SW 1271 (cell line): ENCODE measurements around the gene SORL1-AS1.
"Not testable (repeated sequence)": the region's sequence is repeated elsewhere in the genome, so short reads cannot be mapped to it uniquely, and the experiment has no call there.

Source experiments
- DNase-seq, 2 experiments: peaks; one replicate each; lab custom pipeline; 2025; lab: John Stamatoyannopoulos, UW

SORL1-AS1 gene

DNA sequence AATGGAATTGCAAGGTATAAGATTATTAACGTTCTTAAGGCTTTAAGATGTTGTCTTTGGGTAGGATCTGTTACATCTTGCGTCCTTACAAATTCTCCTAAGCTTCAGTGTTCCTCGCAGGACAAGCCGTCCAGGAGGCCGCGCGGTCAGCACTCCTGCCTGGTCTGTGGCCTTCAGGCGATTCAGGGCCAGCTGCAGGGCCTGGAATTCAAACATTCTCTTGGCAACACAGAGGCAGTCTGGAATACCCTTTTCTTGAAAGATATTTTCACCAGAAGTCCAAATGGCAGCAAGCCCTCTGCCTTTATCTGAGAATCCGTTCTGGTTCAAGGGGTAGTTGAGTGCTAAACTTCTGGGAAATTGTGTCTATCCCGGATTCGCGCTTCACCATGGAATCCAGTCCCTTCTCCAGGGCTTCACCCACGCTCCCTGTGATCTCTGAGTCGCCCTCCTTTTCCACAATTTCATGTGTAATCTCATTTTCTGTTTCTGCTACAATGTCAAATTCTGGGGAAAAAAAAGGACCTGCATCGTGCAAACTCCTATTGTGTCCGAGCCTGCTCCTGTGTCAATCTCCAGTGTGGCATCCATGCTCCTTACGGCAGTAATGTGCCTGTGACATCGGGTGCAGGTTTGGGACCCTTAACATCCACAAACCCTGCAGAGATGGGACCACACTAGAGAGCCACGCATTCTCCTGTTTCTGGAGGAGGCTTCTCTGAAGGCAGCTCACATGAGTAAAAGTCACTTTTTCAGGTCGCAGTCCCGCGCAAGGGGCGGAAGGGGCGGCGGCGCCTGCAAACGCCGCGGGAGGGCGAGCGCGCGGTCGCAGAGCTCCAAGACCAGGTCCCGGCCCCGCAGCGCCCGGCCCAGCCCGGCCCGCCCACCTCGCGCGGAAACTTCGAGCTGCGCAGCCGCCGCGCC, 26.0 kb downstream of the SORL1-AS1 start:
- DNase-seq: no peak

DNA sequence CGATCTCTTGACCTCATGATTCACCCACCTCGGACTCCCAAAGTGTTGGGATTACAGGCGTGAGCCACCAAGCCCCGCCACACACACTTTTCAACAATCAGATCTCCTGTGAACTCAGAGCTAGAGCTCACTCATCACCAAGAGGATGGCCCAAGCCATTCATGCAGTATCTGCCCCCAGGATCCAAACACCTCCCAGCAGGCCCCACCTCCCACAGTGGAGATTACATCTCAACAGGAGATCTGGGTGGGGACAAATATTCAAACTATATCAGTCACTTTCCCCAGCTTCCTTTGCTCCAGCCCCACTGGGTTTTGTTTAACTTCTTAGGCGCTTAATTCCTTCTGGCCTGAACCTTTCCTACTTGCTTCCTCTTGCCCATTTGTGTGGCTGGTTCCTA, 26.9 kb downstream of the SORL1-AS1 start:
- DNase-seq: no peak

DNA sequence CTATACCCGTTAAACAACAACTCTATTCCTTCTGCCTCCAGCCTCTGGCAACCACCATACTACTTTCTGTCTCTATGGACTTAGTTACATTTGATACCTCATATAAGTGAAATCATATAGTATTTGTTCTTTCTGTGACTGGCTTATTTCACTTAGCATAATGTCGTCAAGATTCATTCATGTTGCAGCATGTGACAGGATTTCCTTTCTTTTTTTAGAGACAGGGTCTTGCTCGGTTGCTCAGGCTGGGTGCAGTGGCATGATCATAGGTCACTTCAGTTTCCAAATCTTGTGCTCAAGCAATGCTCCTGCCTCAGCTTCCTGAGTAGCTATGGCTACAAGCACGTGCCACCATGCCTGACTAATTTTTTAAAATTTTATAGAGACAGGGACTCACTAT, 30.1 kb downstream of the SORL1-AS1 start:
- no peak for DNase-seq

DNA sequence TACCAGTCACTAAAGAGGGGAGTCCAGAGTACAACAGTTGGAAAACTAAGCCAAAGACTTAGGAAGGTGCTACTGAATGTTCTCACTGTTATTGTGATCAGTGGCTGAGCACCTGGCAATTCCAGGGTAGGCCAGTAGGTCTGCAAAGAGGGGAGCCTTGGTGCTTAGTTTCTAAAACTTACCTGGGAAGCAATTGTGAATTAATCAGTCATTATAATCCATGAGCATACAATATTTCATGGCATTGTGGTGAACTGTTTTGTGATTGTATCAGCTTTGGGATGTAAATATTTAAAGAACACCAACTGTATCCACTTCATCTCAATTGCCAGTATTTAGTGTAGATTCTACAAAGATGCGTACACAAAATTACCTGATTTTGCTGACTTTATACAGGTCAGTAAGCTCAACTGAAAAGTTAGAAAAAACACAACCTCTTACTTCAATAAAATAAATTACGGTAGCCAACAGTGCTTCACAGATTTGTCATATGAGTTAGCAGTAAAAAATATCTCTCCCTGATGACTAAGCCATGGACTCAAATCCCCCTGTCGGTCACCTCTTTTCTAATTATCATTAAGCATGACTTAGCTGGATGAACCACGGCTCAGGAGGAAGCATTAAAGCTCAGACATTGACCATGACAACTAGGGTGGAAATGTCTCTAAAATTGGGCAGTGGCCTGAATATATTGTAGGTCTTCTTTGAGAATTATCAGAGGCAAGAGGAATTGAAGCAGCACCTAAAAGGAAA, 31.4 kb downstream of the SORL1-AS1 start:
- no peak for DNase-seq

DNA sequence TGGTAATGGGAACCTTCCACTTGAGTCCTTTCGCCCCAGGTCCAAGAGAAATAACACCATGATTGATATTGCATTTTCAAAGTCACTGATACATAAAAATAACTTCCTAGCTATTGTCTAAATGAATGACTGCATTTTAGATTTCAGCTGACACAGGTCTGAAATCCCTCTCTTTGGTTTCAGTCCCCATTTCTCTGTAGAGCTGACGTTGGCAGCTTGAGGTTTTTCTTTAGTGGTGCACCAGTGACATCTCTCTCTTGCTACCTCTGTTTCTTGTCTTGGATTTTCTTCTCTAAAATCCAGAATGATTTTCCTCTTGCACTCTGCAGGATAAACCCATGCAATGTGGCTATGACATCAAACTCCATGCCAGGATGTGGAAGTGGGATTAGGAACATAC, 32.4 kb downstream of the SORL1-AS1 start:
- DNase-seq: no peak

DNA sequence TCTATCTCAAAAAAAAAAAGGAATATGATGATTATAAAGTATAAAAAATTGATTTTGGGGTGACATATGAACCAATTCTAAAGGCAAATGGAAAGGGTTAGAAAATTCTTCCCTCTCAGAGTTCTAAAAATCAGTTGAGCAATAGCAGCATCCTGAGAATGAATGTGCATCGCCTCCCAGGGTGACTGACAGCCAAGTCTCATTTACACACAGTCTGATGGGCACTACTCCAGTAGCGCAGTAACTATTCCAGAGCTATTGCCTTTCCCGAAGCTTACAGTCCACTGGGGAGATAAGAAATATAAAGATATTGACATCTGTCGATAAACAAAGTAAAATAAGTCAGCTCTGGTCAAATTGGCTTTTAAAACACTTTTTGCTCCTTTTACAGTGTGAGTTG, 32.9 kb downstream of the SORL1-AS1 start:
- no peak for DNase-seq

DNA sequence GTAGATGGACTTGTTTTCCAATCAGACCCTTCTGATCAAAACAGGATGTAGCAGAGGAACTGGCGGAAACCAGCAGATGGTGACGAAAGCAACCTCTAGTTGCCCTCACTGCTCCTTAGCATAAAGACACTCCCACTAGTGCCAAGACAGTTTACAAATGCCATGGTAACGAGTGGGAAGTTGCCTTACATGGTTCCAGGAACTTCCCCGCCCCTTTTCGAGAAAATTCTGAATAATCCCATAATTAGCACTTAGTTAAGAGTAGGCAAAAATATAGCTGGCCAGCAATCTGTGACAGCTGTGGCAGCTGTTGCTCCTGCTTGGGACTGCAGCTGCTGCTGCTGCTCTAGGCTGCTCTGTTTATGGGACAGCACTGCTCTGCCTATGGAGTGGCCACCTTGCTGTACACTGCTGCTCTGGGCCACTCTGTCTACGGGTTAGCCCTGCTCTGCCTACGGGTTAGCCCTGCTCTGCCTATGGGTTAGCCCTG, 34.1 kb downstream of the SORL1-AS1 start:
- DNase-seq: no peak

DNA sequence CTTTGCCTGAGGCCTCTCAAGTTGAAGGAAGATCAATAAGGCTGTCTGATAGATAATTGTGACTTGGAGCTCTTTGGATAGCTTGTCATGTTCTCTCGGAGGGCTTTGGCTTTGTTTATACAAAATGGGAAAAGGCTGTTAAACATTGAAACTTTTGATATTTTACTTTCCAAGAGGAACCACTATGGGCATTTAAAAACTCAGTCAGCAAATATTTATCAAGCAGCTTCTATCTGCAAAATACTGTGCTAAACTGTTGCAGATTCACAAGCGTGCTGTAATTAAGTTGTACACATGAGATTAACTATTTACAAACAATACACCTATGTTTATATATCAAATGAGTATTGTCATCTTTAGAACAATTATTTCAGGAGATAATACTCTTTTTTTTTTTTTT, 35.2 kb downstream of the SORL1-AS1 start:
- no peak for DNase-seq

DNA sequence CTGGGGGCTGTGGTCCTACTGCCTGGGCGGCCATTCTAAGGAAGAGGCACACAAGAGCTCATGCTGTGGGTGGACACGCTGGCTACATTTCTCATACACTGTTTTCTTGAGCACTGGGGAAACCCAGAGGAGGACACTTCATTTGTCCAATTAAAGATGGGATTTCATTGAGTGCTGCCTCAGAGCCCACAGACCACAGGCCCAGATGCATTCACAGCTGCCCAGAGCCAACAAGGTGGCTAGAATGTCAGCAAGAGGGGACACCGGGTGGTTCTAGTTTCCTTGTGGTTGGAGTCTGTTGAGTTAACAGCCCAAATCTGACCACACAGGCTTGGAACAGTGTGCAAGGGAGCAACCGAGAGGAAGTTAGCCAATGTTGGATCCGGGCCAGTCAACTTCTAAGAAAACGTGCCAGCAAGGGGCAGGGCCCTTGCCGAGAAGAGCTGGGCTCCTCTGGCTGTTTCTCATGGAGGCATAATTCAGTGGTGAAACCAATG, 35.7 kb downstream of the SORL1-AS1 start:
- no peak for DNase-seq

DNA sequence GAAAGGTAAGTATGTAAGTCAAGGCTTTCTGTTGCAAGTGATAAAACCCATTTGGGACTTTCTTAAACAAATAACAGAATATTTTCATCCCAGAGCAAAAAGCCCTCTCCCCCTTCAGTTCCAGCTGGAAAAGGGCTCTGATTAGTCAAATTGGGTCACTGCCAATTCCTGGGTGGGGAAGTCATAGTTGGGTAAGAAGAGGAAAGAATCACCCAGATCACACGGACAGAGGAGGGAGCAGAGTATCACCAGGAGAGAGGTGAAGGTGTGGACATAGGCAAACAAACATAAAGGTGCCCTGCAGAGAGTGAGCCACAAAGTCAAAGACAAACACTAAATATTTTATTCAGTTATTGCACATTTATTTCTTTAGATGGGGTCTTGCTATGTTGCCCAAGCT, 36.9 kb downstream of the SORL1-AS1 start:
- DNase-seq: no peak

DNA sequence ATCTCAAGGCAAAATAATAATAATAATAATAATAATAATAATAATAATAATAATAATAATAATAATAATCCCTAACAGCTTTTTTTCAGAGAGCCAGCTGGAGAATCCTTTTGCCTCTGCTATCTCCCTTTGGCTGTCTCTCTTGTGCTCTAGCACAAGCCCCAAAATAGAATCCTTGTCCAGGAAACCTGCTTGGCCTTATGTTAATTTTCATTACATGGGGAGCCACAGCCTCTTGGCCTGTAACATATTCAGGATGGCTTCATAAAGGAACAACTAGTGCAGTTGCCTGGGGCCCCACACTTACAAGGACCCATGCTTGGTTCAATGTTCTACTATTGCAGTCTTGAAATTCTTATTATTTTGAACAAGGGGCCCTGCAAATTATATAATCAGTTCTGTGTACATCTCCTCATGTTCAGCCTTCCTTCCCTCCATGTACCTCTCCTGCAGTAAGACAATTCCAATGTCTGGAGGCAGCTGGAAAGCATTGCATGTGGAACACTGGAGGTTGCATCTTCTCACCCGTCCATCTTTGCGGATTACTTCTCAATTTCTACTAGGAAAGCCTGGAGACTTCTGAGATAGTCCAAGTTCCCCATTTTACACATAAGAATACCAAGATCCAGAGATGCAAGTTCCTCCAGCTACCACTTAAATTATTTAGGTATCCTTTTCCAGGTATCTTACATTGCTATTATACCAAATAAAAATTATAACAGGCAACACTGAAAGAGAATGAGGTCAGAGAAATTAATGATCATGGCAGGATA, 38.4 kb downstream of the SORL1-AS1 start:
- no peak for DNase-seq

DNA sequence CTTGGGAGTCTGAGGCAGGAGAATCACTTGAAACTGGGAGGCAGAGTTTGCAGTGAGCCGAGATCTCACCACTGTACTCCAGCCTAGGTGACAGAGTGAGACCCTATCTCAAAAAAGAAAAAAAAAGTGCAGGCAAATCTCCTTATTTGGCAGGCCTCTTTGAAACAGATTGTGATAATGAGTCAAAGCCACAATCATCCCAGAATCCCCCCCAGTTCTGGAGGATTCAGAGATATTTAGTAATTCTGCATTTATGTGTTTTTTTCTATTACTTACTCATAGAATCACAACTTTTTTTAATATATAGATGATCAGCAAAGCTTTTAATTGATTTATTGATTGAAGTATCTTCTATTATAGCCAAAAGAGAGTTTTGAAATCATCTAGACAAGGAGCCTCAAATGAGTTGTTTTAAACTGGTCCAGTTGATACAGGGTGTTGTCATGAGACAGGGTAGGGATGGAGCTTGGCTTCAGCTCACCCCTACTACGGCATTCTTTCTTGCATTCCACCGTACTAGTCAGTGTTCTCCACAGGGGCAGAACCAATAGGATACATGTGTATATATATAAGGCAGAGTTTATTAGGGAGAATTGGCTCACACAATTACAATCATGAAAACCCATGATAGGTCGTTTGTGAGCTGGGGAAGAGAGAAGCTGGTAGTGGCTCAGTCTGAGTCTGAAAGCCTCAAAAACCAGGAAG, 39.9 kb downstream of the SORL1-AS1 start:
- no peak for DNase-seq

DNA sequence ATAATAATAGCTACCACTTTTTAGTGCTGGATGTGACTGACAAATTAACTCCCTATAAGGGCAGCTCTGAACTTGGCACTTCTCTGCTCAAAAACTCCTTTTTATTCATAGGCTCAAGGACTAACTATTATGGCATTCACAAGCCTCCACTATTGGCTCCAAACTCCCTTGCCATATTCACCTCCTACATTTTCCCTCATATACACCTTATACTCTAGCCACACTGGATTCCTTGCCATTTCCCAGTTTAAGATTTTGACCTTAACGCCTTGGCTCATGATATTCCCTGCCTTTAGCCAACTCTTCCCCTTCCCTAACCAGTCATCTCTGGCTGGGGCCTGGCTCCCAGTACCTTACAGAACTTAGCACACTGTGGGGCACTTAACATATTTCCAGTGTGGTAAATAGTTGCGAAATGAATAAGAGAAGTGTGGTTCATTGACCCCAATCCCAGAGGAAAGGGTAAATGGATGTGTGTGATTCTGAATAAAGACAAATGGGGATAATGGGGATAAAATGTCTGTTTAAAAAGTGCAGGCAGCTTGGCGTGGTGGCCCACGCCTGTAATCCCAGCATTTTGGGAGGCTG, 40.7 kb downstream of the SORL1-AS1 start:
- DNase-seq: no peak

DNA sequence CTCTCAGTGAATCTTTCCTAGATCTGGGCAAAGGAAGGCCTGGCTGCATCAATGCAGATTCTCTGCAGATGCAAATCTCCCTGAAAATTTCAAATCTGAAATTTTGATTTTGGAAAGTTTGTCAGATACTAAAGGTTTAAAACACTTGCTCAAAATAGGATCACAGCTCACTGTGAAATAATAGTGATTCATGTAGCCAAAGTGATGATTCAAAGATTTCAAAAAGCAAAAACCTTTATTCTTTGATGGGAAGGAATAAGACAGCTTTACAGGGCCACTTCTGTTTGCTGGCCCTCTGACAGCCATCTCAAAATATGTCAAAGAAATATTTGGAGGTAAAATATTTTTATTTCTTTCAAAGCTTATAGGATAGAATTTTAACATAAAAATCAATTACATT, 41.4 kb downstream of the SORL1-AS1 start:
- DNase-seq: not testable (repeated sequence)

DNA sequence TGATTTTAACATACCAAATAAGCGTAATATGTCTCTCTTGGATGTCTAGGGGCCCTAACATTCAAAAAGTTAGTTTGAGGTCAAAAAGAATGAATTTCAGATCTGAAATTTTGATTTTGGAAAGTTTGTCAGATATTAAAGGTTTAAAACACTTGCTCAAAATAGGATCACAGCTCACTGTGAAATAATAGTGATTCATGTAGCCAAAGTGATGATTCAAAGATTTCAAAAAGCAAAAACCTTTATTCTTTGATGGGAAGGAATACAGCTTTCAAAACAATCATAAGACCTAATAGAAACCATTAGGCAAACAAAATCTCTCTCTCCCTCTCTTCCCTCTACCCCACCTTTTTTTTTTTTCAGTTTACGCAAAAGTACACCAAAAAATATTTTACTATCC, 42.7 kb downstream of the SORL1-AS1 start:
- DNase-seq: not testable (repeated sequence)

DNA sequence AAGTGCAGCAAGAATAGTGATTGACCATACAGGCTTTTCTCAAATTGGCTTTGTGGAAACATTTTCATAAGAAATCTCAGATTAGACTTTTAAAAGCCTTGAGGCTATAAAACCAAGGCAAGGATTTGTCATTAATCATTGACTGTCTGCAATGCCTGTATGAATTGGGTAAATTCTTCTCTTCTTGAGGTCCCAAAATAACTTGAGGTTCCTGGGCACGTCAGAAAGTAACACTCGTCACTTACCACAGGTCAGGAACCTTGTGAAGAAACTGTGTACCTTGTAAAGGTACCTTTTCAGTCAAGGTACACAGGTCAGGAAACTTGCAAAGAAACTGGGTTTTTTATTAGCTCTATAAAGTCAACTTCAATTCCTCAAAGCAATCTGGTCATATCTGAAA, 43.9 kb downstream of the SORL1-AS1 start:
- DNase-seq: no peak

DNA sequence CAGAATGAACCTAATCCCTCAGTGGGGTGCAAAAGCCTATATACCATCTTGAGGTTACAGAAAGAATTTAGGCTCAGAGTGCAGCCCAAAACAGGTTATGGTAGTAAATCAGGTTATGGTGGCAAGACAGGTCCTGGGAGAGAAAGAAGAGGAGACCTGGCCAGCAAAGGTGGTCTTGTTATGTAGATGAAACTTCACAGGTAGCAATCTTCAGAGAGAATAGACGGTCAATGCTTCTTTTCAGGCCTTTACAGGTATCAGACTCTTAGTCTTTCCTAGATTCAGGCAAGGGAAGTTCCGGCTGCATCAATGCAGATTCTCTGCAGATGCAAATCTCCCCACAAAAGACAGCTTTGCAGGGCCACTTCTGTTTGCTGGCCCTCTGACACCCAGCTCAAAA, 46.5 kb downstream of the SORL1-AS1 start:
- DNase-seq: no peak

DNA sequence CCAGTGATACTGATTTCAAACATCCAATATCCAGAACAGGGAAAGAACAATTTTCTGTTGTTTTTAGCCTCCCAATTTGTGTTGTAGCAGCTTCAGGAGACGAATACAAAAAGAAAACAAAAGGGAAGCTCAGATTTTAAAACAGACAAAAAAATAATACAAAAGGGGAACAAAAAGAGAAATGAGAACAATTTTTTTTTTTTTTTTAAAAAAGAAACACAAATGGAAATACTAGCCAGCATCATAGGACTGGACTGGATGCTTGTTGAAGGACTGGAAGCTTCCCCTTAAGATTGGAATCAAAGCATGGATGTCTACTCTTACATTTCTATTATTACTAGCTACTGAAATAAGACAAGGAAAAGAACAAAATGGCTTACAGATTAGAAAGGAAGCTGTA, 47.1 kb downstream of the SORL1-AS1 start:
- no peak for DNase-seq

DNA sequence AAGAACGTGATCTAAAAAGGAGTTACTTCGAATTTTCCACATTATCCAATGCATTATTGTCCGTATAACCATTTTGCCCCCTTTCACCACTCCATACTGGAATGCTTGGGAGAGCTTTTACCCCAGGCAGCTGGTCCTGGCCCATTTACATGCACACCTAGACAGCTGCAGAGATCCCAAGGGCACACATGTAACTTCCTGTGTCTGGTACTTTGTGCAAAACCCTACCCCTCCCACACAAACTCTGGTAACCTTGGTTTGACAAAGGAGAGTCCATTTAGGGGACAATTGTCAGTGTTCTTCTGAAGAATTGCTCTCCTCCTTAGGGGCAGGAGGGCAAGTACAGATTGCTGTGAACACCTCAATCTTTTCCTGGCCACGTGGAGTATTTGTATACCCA, 58.0 kb downstream of the SORL1-AS1 start:
- no peak for DNase-seq

DNA sequence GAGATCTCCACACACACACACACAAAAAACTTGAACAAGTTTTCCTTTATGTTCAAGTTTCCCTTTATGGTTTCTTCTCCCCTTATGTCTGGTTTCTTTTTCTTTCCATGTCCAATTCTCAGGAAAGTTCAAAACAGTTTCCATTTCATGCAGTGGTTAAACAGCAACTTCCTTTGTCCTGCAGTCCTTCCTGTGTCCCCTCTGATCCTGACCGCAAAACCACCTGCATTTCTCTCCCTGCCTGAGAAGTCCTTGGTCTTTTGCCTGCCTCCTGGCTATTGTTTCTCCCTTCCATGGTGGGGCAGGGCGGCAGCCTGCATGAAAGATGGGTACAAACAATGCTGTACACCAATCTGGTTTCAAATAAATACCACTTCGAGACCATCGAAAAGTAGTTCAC, 58.9 kb downstream of the SORL1-AS1 start:
- no peak for DNase-seq

DNA sequence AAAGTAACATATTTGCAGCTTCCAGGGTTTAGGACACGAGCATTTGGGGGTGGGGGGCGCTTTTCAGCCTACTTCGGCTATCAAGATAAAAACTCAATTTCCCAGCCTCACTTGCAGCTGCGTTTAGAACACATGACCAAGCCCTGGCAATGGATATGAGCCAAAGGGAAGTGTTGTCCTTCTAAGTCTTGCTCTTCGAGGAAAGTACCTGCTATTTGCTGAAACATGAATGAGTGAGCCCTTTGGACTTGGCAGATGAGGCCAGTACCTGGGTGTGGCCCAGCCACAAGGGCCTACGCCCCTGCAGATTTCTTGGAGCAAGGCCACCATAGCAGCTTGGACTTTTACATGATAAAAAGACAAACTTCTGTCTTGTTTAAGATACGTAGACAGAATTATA, 60.9 kb downstream of the SORL1-AS1 start:
- DNase-seq: no peak
